Upper lobe of left lung (tissue), 4 donors: Measurements from ENCODE around the gene TACC2.

ENCODE experiments used
- CTCF ChIP-seq, 6 experiments: fragments of 450-650 bp in 4 of 6; fragments of 200-600 bp in 2 of 6; sonication (generic) in 2 of 6; IDR thresholded peaks; one replicate each; pipeline ENCODE4 v1.5.1; 2016 to 2019; ENCODE audit warnings: antibody characterized with exemption in 6 of 6
- EP300 ChIP-seq, 4 donors: sonication (generic); formaldehyde crosslinking; IDR thresholded peaks; one replicate each; pipeline ENCODE4 v1.5.1; 2017; ENCODE audit warnings: antibody characterized with exemption in 4 of 4, control low read depth in 2 of 4
- POLR2A ChIP-seq, 4 donors: fragments of 450-650 bp; IDR thresholded peaks; one replicate each; pipeline ENCODE4 v1.5.1; 2016 to 2017; ENCODE audit warnings: antibody characterized with exemption in 4 of 4, mild to moderate bottlenecking in 2 of 4
- POLR2AphosphoS5 ChIP-seq, 2 donors: sonication (generic); formaldehyde crosslinking; IDR thresholded peaks; one replicate each; pipeline ENCODE4 v1.5.1; 2017; ENCODE audit warnings: antibody characterized with exemption in 2 of 2

GRCh38 chr10:122173337-122173736 lies 184.4 kb downstream of the TACC2 start:
- no peak for TF ChIP-seq CTCF (IDR thresholded peaks at IDR 0.05)
- TF ChIP-seq POLR2AphosphoS5 (IDR thresholded peaks at IDR 0.05), result no peak
- no peak for TF ChIP-seq POLR2A (IDR thresholded peaks at IDR 0.05)
- no peak for TF ChIP-seq EP300 (IDR thresholded peaks at IDR 0.05)
